ENCODE results near the gene PPTC7. TPM values are rescaled to one million over a fixed set of nuclear protein-coding genes. Genes with fewer than 3 reads are reported as not detected.
"Not testable (repeated sequence)": the region's sequence is repeated elsewhere in the genome, so short reads cannot be mapped to it uniquely, and the experiment has no call there.

PPTC7 gene
- polyA plus RNA-seq, 2 donors: 4.7 to 9.4 TPM

DNA sequence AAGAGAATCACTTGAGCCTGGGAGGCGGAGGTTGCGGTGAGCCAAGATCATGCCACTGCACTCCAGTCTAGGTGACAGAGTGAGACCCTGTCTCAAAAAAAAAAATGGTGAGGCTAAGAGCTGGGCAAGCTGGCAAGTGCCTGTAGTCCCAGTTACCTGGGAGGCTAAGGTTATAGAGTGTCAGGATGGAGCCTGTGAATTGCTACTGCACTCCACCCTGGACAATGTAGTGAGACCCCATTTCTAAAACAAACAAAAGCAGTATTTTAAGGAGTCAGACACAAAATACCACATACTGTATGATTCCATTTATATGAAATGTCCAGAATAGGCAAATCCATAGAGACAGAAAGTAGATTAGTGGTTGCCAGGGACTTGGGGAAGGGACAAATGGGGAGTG, 4.0 kb upstream of the PPTC7 start:
- H3K27ac ChIP-seq (ENCODE audit: low read depth in 2 of 2, low read length in 1 of 2); H3K9me3 ChIP-seq (ENCODE audit: control insufficient read depth in 2 of 2, insufficient read depth in 1 of 2, low read depth in 1 of 2, low read length in 1 of 2); H3K4me1 ChIP-seq (ENCODE audit: control insufficient read depth in 2 of 2, insufficient read depth in 2 of 2, low read length in 1 of 2); H3K4me3 ChIP-seq (ENCODE audit: low read depth in 1 of 2, low read length in 2 of 2); H3K36me3 ChIP-seq (ENCODE audit: control insufficient read depth in 2 of 2, insufficient read depth in 2 of 2, low read length in 1 of 2); H3K27me3 ChIP-seq (ENCODE audit: control insufficient read depth in 1 of 2, insufficient read depth in 2 of 2, low read length in 2 of 2): not testable (repeated sequence)
- 99 to 100% methylated on average over 2 of the region's 2 CpGs for WGBS, 2 donors

DNA sequence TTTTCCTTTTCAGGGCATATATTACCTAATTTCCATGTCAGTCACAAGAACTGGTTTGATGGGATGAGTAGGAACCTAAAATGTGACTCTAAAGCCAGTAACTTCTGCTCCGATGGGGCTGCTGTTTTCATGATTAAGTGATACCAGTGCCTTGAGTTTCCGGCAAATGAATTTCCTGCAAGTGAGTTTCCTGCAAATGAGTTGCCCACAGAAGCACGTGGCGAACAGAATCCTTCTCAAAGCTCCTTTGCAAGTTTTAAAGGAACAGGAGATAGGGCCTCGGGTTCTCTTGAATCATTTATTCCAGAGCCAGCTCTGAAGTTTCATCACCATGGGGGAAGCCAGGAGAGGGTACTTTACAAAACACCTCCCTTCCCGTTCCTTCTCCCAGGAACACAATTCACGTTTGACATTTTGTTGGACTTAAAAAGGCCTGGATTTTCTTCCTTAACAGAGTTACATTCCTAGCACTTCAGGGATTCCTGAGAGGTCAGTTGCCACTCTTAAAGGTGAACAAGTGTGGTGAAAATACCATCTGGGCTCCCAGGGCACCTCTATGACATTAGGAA, 2.2 kb upstream of the PPTC7 start:
- Histone ChIP-seq H3K4me3 (ENCODE audit: low read depth in 1 of 2, low read length in 2 of 2) (no peak overlapping the region), H3K4me1 (ENCODE audit: control insufficient read depth in 2 of 2, insufficient read depth in 2 of 2, low read length in 1 of 2) (peaks cover 0 to 5% of the 10 kb centered on the region in 2 donors), H3K27ac (ENCODE audit: low read depth in 2 of 2, low read length in 1 of 2) (peak overlapping the region; percentile 43 to 65), H3K9me3 (ENCODE audit: control insufficient read depth in 2 of 2, insufficient read depth in 1 of 2, low read depth in 1 of 2, low read length in 1 of 2) (no peaks in the 10 kb centered on the region), H3K27me3 (ENCODE audit: control insufficient read depth in 1 of 2, insufficient read depth in 2 of 2, low read length in 2 of 2) (no peaks in the 10 kb centered on the region), H3K36me3 (ENCODE audit: control insufficient read depth in 2 of 2, insufficient read depth in 2 of 2, low read length in 1 of 2) (no peaks in the 10 kb centered on the region)
- 17 to 18% methylated on average over 7 of the region's 7 CpGs for WGBS, 2 donors

GRCh38 chr12:110582276-110583136, 612 bp downstream of the PPTC7 start:
- peak overlapping the region; percentile 89 to 97 for H3K4me3 ChIP-seq (ENCODE audit: low read depth in 1 of 2, low read length in 2 of 2)
- H3K36me3 ChIP-seq (ENCODE audit: control insufficient read depth in 2 of 2, insufficient read depth in 2 of 2, low read length in 1 of 2): peaks cover 0 to 2% of the 10 kb centered on the region in 2 donors
- H3K4me1 ChIP-seq (ENCODE audit: control insufficient read depth in 2 of 2, insufficient read depth in 2 of 2, low read length in 1 of 2): peaks cover 0 to 16% of the 10 kb centered on the region in 2 donors
- no peaks in the 10 kb centered on the region for H3K27me3 ChIP-seq (ENCODE audit: control insufficient read depth in 1 of 2, insufficient read depth in 2 of 2, low read length in 2 of 2)
- peak overlapping the region; percentile 95 to 97 for H3K27ac ChIP-seq (ENCODE audit: low read depth in 2 of 2, low read length in 1 of 2)
- 0% methylated on average over 74 to 104 of the region's 104 CpGs for WGBS, 2 donors
- no peaks in the 10 kb centered on the region for H3K9me3 ChIP-seq (ENCODE audit: control insufficient read depth in 2 of 2, insufficient read depth in 1 of 2, low read depth in 1 of 2, low read length in 1 of 2)

DNA sequence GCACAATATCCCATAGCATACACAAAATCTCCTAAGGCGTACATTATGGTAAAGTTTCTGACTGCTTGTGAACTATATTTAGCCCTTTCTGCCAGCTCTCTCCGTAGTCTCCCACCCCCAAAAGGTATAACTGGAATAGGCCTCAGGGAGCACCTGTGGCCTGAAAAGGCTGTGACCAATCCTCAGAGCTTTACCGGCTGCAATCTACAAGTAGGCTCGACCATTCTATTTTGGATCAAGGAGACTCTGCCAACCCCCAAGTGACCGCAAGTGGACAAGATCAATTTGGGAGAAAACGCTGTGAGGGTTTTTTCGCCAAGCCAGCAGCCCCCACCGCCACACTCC, 1.2 kb downstream of the PPTC7 start:
- peaks cover 0 to 16% of the 10 kb centered on the region in 2 donors for H3K4me1 ChIP-seq (ENCODE audit: control insufficient read depth in 2 of 2, insufficient read depth in 2 of 2, low read length in 1 of 2)
- 2% methylated on average over 8 of the region's 8 CpGs for WGBS, 2 donors
- H3K36me3 ChIP-seq (ENCODE audit: control insufficient read depth in 2 of 2, insufficient read depth in 2 of 2, low read length in 1 of 2): peaks cover 0 to 2% of the 10 kb centered on the region in 2 donors
- H3K4me3 ChIP-seq (ENCODE audit: low read depth in 1 of 2, low read length in 2 of 2): peak overlapping the region; percentile 89 to 97
- H3K27me3 ChIP-seq (ENCODE audit: control insufficient read depth in 1 of 2, insufficient read depth in 2 of 2, low read length in 2 of 2): no peaks in the 10 kb centered on the region
- peak overlapping the region; percentile 95 to 97 for H3K27ac ChIP-seq (ENCODE audit: low read depth in 2 of 2, low read length in 1 of 2)
- H3K9me3 ChIP-seq (ENCODE audit: control insufficient read depth in 2 of 2, insufficient read depth in 1 of 2, low read depth in 1 of 2, low read length in 1 of 2): no peaks in the 10 kb centered on the region

DNA sequence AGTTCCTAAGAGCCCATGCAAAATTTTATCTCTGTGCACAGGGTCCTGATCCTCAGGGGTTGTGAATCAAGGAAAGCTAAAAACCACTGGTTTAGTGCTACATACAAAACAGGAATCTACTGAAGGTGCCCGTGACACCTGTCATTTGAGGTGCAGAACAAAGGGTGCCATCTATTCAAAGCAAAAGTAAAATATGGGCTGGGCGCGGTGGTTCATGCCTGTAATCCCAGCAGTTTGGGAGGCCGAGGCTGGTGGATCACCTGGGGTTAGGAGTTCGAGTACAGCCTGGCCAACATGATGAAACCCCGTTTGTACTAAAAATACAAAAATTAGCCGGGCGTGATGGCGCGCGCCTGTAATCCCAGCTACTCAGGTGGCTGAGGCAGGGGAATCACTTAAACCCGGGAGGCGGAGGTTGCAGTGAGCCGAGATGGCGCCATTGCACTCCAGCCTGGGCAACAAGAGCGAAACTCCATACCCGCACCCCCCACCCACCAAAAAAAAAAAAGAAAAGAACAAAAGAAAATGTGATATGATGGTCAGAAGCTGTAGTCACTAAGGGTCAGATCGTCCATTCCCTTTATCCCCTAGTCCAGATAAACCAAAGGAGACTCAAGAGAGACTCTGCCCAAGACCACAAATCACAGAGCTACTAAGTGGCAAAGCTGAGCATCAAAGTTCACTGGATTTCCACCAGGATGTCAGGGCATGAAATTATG, 3.4 kb downstream of the PPTC7 start:
- Histone ChIP-seq H3K9me3 (ENCODE audit: control insufficient read depth in 2 of 2, insufficient read depth in 1 of 2, low read depth in 1 of 2, low read length in 1 of 2) (no peaks in the 10 kb centered on the region), H3K4me1 (ENCODE audit: control insufficient read depth in 2 of 2, insufficient read depth in 2 of 2, low read length in 1 of 2) (peaks cover 0 to 14% of the 10 kb centered on the region in 2 donors), H3K4me3 (ENCODE audit: low read depth in 1 of 2, low read length in 2 of 2) (no peak overlapping the region), H3K27me3 (ENCODE audit: control insufficient read depth in 1 of 2, insufficient read depth in 2 of 2, low read length in 2 of 2) (no peaks in the 10 kb centered on the region), H3K27ac (ENCODE audit: low read depth in 2 of 2, low read length in 1 of 2) (peak overlapping the region in 1 of 2 donors; percentile 82), H3K36me3 (ENCODE audit: control insufficient read depth in 2 of 2, insufficient read depth in 2 of 2, low read length in 1 of 2) (peaks cover 0 to 2% of the 10 kb centered on the region in 2 donors)
- WGBS, 2 donors: 86% methylated on average over 18 of the region's 18 CpGs

DNA sequence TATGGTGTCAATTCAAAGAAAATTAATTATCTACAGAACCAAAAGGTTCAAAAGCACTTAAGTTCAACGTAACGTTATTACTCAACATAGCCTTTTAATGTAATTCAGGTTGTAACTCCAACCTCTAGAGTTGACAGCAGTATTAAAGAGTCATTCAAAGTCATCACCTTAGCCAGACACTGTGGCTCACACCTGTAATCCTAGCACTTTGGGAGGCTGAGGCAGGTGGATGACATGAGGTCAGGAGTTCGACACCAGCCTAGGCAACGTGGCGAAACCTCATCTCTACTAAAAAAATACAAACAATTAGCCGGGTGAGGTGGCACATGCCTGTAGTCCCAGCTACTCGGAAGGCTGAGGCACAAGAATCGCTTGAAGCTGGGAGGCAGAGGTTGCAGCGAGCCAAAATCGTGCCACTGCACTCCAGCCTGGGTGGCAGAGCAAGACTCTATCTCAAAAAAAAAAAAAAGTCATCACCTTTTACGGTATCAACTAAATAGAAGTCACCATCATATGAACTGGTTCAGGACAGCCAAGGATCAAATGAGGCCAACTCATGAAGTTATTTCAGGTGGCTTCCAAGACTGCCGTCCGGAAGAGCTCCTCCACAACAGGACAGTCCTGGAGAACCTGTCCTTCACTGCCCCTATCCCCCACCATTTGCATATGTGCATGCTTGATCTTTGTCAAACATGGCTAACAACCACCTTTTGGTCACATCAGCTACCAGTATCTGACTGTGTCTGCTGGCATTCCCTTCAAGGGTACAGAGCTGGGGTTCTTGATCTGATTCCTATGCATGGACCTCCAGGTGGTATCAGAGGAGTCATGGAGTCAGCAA, 4.2 kb downstream of the PPTC7 start:
- WGBS, 2 donors: 63 to 64% methylated on average over 13 of the region's 13 CpGs
- H3K4me3 ChIP-seq (ENCODE audit: low read depth in 1 of 2, low read length in 2 of 2): no peak overlapping the region
- H3K27me3 ChIP-seq (ENCODE audit: control insufficient read depth in 1 of 2, insufficient read depth in 2 of 2, low read length in 2 of 2): no peaks in the 10 kb centered on the region
- H3K27ac ChIP-seq (ENCODE audit: low read depth in 2 of 2, low read length in 1 of 2): peak overlapping the region; percentile 82 to 86
- peaks cover 0 to 14% of the 10 kb centered on the region in 2 donors for H3K4me1 ChIP-seq (ENCODE audit: control insufficient read depth in 2 of 2, insufficient read depth in 2 of 2, low read length in 1 of 2)
- no peaks in the 10 kb centered on the region for H3K9me3 ChIP-seq (ENCODE audit: control insufficient read depth in 2 of 2, insufficient read depth in 1 of 2, low read depth in 1 of 2, low read length in 1 of 2)
- peaks cover 0 to 2% of the 10 kb centered on the region in 2 donors for H3K36me3 ChIP-seq (ENCODE audit: control insufficient read depth in 2 of 2, insufficient read depth in 2 of 2, low read length in 1 of 2)

- Histone ChIP-seq H3K4me3 (ENCODE audit: low read depth in 1 of 2, low read length in 2 of 2) (peak overlapping the region in 1 of 2 donors; percentile 8), H3K4me1 (ENCODE audit: control insufficient read depth in 2 of 2, insufficient read depth in 2 of 2, low read length in 1 of 2) (peaks cover 0 to 14% of the 10 kb centered on the region in 2 donors), H3K36me3 (ENCODE audit: control insufficient read depth in 2 of 2, insufficient read depth in 2 of 2, low read length in 1 of 2) (peaks cover 0 to 2% of the 10 kb centered on the region in 2 donors), H3K9me3 (ENCODE audit: control insufficient read depth in 2 of 2, insufficient read depth in 1 of 2, low read depth in 1 of 2, low read length in 1 of 2) (no peaks in the 10 kb centered on the region), H3K27me3 (ENCODE audit: control insufficient read depth in 1 of 2, insufficient read depth in 2 of 2, low read length in 2 of 2) (no peaks in the 10 kb centered on the region), H3K27ac (ENCODE audit: low read depth in 2 of 2, low read length in 1 of 2) (peak overlapping the region; percentile 96 to 97)
- WGBS, 2 donors: 20 to 29% methylated on average over 8 of the region's 8 CpGs
Observed at GRCh38 chr12:110577864-110578693, 5.0 kb downstream of the PPTC7 start.

DNA sequence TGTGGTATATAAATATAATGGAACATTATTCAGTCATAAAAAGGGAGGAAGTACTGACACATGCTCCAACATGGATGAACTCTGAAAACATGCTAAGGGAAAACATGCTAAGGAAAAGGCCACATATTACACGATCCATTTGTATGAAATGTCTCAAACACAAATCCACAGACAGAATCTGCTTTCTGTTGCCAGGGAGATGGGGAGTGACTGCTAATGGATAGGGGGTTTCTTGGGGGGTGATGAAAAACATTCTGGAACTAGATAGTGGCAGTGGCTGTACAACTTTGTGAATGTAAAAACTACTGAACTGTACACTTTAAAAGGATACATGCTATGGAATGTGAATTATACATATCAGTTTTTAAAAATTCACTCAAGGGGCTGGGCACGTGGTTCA, 6.6 kb downstream of the PPTC7 start:
- H3K4me3 ChIP-seq (ENCODE audit: low read depth in 1 of 2, low read length in 2 of 2): no peak overlapping the region
- H3K4me1 ChIP-seq (ENCODE audit: control insufficient read depth in 2 of 2, insufficient read depth in 2 of 2, low read length in 1 of 2): peaks cover 0 to 14% of the 10 kb centered on the region in 2 donors
- WGBS, 2 donors: 88 to 92% methylated on average over 2 of the region's 2 CpGs
- peak overlapping the region; percentile 60 to 79 for H3K27ac ChIP-seq (ENCODE audit: low read depth in 2 of 2, low read length in 1 of 2)
- no peaks in the 10 kb centered on the region for H3K9me3 ChIP-seq (ENCODE audit: control insufficient read depth in 2 of 2, insufficient read depth in 1 of 2, low read depth in 1 of 2, low read length in 1 of 2)
- no peaks in the 10 kb centered on the region for H3K27me3 ChIP-seq (ENCODE audit: control insufficient read depth in 1 of 2, insufficient read depth in 2 of 2, low read length in 2 of 2)
- H3K36me3 ChIP-seq (ENCODE audit: control insufficient read depth in 2 of 2, insufficient read depth in 2 of 2, low read length in 1 of 2): peaks cover 0 to 2% of the 10 kb centered on the region in 2 donors

Measured in esophagus (tissue), 2 donors.